ENCODE data around the gene TIMM21. TPM values are rescaled to one million over a fixed set of nuclear protein-coding genes. Genes with fewer than 3 reads are reported as not detected.

The TIMM21 gene
- total and polyA plus RNA-seq, 4 donors = 22.0 to 39.2 (median 30.0) TPM

DNA sequence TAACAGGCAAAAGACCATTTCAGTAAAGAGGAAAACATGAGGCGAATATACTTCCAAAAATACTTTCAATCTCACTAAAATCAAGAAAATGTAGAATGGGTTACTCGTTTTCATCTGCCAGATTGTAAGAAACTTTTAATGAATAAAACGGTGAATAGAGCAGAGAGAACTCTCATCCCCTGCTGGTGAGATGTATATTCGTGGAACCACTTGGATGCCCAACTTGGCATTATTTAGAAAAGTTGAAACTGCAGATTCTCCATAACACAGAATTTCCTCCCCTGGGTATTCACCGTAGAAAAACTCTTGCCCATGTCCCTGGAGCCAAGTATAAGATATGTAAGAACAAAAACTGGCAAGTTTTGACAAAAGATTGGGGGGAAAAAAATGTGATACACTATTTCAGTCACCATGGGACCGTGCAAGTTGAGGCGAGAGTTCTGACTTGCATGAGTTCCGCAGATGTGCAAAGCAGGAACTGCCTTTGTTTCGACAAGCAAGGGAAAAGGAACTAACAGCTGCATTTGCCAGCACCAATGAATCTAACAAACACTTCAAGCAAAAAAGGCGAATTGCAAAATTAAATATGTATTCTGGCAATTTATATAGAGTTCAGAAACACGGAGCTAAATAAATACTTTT is 14.8 kb downstream of the TIMM21 start:
- Histone ChIP-seq H3K27me3 (ENCODE audit: control insufficient read depth in 4 of 4, insufficient read depth in 4 of 4, low read length in 3 of 4) (no peaks in the 10 kb centered on the region), H3K27ac (ENCODE audit: low read depth in 1 of 2, low read length in 2 of 2) (no peak overlapping the region), H3K9me3 (ENCODE audit: control insufficient read depth in 4 of 4, low read length in 3 of 4) (no peaks in the 10 kb centered on the region), H3K9ac (ENCODE audit: low read depth in 1 of 2, low read length in 2 of 2) (no peak overlapping the region), H3K4me1 (ENCODE audit: control insufficient read depth in 4 of 4, insufficient read depth in 4 of 4, low read length in 3 of 4) (no peaks in the 10 kb centered on the region), H3K36me3 (ENCODE audit: control insufficient read depth in 4 of 4, insufficient read depth in 3 of 4, low read depth in 1 of 4, low read length in 3 of 4) (peaks cover 2 to 19% (median 11%) of the 10 kb centered on the region in 4 donors), H3K4me3 (ENCODE audit: low read depth in 1 of 3, low read length in 3 of 3) (no peak overlapping the region)
- DNase-seq (ENCODE audit: low spot score) = no peak
- TF ChIP-seq JUND (IDR thresholded peaks at IDR 0.05) = no peak
- TF ChIP-seq, protein P1, sequence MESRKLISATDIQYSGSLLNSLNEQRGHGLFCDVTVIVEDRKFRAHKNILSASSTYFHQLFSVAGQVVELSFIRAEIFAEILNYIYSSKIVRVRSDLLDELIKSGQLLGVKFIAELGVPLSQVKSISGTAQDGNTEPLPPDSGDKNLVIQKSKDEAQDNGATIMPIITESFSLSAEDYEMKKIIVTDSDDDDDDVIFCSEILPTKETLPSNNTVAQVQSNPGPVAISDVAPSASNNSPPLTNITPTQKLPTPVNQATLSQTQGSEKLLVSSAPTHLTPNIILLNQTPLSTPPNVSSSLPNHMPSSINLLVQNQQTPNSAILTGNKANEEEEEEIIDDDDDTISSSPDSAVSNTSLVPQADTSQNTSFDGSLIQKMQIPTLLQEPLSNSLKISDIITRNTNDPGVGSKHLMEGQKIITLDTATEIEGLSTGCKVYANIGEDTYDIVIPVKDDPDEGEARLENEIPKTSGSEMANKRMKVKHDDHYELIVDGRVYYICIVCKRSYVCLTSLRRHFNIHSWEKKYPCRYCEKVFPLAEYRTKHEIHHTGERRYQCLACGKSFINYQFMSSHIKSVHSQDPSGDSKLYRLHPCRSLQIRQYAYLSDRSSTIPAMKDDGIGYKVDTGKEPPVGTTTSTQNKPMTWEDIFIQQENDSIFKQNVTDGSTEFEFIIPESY (IDR thresholded peaks at IDR 0.05) = no peak
- TF ChIP-seq HNF4G (IDR thresholded peaks at IDR 0.05) = no peak
- TF ChIP-seq FOXA1 (IDR thresholded peaks at IDR 0.05) = no peak
- TF ChIP-seq, protein P2, sequence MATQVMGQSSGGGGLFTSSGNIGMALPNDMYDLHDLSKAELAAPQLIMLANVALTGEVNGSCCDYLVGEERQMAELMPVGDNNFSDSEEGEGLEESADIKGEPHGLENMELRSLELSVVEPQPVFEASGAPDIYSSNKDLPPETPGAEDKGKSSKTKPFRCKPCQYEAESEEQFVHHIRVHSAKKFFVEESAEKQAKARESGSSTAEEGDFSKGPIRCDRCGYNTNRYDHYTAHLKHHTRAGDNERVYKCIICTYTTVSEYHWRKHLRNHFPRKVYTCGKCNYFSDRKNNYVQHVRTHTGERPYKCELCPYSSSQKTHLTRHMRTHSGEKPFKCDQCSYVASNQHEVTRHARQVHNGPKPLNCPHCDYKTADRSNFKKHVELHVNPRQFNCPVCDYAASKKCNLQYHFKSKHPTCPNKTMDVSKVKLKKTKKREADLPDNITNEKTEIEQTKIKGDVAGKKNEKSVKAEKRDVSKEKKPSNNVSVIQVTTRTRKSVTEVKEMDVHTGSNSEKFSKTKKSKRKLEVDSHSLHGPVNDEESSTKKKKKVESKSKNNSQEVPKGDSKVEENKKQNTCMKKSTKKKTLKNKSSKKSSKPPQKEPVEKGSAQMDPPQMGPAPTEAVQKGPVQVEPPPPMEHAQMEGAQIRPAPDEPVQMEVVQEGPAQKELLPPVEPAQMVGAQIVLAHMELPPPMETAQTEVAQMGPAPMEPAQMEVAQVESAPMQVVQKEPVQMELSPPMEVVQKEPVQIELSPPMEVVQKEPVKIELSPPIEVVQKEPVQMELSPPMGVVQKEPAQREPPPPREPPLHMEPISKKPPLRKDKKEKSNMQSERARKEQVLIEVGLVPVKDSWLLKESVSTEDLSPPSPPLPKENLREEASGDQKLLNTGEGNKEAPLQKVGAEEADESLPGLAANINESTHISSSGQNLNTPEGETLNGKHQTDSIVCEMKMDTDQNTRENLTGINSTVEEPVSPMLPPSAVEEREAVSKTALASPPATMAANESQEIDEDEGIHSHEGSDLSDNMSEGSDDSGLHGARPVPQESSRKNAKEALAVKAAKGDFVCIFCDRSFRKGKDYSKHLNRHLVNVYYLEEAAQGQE (IDR thresholded peaks at IDR 0.05) = no peak
- TF ChIP-seq YY1 (IDR thresholded peaks at IDR 0.05) = no peak
- no peak for TF ChIP-seq HNF4A (conservative IDR thresholded peaks at IDR 0.05)
- 86% methylated on average over 11 of the region's 11 CpGs for WGBS

DNA sequence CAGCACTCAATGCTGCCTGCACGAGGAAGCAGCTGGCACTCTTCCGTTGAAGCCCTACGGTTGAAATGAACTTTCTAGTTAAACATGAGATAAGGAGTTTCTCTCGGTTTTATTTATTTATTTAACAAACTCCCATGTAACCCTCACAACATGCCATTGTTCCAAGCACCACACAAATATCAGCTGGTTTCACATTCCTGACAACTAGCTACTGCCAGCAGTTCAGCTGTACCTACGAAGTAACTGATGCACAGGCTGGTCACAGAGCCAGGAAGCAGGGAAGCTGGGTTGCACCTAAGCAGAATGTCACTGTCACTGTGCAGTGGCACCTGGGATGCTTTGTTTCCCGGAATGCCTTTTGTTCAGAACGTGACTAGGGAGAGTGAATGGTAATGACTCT is 18.1 kb downstream of the TIMM21 start:
- no peak overlapping the region for H3K4me3 ChIP-seq (ENCODE audit: low read depth in 1 of 3, low read length in 3 of 3)
- H3K36me3 ChIP-seq (ENCODE audit: control insufficient read depth in 4 of 4, insufficient read depth in 3 of 4, low read depth in 1 of 4, low read length in 3 of 4) = no peaks in the 10 kb centered on the region
- TF ChIP-seq, protein P2 (IDR thresholded peaks at IDR 0.05) = no peak
- TF ChIP-seq, protein P3, sequence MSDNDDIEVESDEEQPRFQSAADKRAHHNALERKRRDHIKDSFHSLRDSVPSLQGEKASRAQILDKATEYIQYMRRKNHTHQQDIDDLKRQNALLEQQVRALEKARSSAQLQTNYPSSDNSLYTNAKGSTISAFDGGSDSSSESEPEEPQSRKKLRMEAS (IDR thresholded peaks at IDR 0.05) = no peak
- TF ChIP-seq EGR1 (IDR thresholded peaks at IDR 0.05; ENCODE audit: low read depth in 2 of 2) (no peak), RXRA (IDR thresholded peaks at IDR 0.05) (no peak), SP1 (IDR thresholded peaks at IDR 0.05) (no peak), HNF4A (conservative IDR thresholded peaks at IDR 0.05) (no peak), HNF4G (IDR thresholded peaks at IDR 0.05) (no peak), FOXA1 (IDR thresholded peaks at IDR 0.05) (no peak), JUND (IDR thresholded peaks at IDR 0.05) (no peak), GABPA (IDR thresholded peaks at IDR 0.05 in 1 of 2, conservative IDR thresholded peaks at IDR 0.05 in 1 of 2) (no peak)
- TF ChIP-seq, protein P4, sequence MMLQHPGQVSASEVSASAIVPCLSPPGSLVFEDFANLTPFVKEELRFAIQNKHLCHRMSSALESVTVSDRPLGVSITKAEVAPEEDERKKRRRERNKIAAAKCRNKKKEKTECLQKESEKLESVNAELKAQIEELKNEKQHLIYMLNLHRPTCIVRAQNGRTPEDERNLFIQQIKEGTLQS (IDR thresholded peaks at IDR 0.05) = no peak
- TF ChIP-seq, protein P5, sequence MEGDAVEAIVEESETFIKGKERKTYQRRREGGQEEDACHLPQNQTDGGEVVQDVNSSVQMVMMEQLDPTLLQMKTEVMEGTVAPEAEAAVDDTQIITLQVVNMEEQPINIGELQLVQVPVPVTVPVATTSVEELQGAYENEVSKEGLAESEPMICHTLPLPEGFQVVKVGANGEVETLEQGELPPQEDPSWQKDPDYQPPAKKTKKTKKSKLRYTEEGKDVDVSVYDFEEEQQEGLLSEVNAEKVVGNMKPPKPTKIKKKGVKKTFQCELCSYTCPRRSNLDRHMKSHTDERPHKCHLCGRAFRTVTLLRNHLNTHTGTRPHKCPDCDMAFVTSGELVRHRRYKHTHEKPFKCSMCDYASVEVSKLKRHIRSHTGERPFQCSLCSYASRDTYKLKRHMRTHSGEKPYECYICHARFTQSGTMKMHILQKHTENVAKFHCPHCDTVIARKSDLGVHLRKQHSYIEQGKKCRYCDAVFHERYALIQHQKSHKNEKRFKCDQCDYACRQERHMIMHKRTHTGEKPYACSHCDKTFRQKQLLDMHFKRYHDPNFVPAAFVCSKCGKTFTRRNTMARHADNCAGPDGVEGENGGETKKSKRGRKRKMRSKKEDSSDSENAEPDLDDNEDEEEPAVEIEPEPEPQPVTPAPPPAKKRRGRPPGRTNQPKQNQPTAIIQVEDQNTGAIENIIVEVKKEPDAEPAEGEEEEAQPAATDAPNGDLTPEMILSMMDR (IDR thresholded peaks at IDR 0.05; ENCODE audit: low read depth, low read length, missing input control) = no peak
- H3K27me3 ChIP-seq (ENCODE audit: control insufficient read depth in 4 of 4, insufficient read depth in 4 of 4, low read length in 3 of 4) = no peaks in the 10 kb centered on the region
- no peak for DNase-seq (ENCODE audit: low spot score)
- no peak overlapping the region for H3K9ac ChIP-seq (ENCODE audit: low read depth in 1 of 2, low read length in 2 of 2)
- no peaks in the 10 kb centered on the region for H3K9me3 ChIP-seq (ENCODE audit: control insufficient read depth in 4 of 4, low read length in 3 of 4)
- H3K4me1 ChIP-seq (ENCODE audit: control insufficient read depth in 4 of 4, insufficient read depth in 4 of 4, low read length in 3 of 4) = no peaks in the 10 kb centered on the region
- H3K27ac ChIP-seq (ENCODE audit: low read depth in 1 of 2, low read length in 2 of 2) = no peak overlapping the region
- WGBS = 50% methylated on average over 7 of the region's 7 CpGs
